Activated naive CD4-positive, alpha-beta T cell treated with anti-CD3 and anti-CD28 coated beads, Interleukin-2, amount 50 U/mL, for 72 hours (primary cell): Measurements from ENCODE around the gene EIF2S2. TPM values are rescaled to one million over a fixed set of nuclear protein-coding genes. Genes with fewer than 3 reads are reported as not detected.

Experiments used
- ATAC-seq, 2 donors: fragments of 150-1000 bp; cut with Tn5 transposase; 2 replicates each; pipeline ENCODE4 v1.10.0; 2021; ENCODE audit warnings: mild to moderate bottlenecking in 2 of 2, moderate library complexity in 2 of 2
- DNase-seq, 2 donors: peaks; one replicate each; pipeline ENCODE4 v3.0.0; 2021 to 2022; ENCODE audit warnings: low spot score in 2 of 2
- H3K27ac Mint-ChIP-seq, 2 donors: one replicate each; pipeline ENCODE4 v1.8.0; 2022; ENCODE audit warnings: mild to moderate bottlenecking in 2 of 2, mixed read lengths in 2 of 2
- H3K36me3 Mint-ChIP-seq, 2 donors: one replicate each; pipeline ENCODE4 v1.8.0; 2022; ENCODE audit warnings: mixed read lengths in 2 of 2
- H3K9me3 Mint-ChIP-seq, 2 donors: one replicate each; pipeline ENCODE4 v1.8.0; 2022; ENCODE audit warnings: mixed read lengths in 2 of 2
- total RNA-seq, 2 donors: library from RNA; stranded (reverse); gene quantifications; one replicate each; pipeline ENCODE4 v1.2.3, GENCODE V29; 2022

Gene EIF2S2
- total RNA-seq, 2 donors from 2014 or later: 116 to 125 TPM

DNA sequence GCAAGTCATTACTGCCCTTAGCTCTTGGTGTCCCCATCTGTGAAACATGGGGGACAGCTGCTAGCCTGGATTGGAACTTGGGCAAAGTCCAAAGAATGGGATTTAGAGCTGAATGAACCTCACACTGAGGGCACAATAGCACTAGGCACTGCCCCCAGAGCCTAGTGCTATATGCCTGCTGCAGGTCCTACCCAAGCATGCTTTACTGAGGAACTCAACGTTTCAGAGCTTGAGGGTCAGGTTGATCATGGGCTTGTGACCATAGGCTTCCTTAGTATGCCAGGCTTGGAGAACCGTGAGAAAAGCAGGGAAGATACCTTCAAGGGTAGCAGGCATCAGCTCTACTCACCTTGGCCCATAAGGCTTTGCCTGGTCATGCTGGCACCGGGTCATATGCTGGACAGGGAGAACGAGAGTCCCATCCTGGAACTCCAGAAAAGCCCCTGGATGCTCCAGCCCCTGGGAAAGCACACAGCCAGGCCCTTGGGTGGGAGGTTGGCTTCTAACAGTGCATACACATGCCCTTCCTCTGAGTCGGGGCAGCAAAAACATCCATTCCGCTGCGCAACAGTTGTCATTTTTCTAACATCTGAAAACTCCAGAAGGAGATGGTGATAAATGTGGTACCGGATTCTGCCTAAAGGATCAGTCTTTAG is 29.7 kb downstream of the EIF2S2 start:
- Mint-ChIP-seq H3K9me3 (no peaks in the 10 kb centered on the region), H3K36me3 (peaks cover 0 to 4% of the 10 kb centered on the region in 2 donors), H3K27ac (no peak overlapping the region)
- ATAC-seq (no peak), DNase-seq (no peak)

DNA sequence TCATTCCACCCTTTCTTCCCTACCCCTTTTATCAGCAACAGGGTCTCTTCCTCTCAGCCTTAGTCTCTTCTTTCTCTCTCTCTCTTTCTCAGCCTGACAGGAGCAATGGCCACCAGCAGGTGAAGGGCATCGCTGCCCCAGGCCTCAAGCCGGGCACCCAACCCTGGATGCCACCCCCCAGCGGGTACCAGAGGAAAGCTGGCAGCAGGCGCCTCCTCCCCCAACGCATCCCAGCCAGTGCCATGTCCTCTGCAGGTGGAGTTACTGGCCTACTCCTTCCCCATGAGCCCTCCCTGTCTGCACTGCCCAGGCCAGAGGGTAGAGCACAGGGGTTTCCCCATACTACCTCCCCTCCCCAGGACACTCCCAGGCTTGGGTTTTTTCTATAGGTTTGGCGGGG is 32.2 kb downstream of the EIF2S2 start:
- Mint-ChIP-seq H3K9me3 (no peaks in the 10 kb centered on the region), H3K27ac (peak overlapping the region; percentile 63 to 90)
- ATAC-seq: no peak

DNA sequence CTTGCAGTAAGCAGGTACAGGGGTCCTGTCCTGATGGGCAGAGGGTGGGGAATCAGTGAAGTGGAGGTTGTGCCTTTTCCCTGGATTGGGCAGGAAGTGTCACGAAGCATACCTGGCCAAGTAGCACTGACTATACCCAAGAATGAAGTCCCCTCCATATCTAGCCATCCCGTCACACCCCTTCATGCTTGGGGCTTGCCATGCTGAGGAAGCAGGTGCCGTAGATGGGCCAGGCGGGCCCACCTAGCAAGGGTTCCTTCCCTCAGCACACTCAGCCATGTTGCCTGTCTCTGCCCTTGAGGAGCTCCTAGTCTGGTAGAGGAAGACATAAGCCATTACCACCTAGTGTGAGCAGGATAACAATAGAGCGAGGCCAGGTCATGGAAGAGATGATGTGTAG is 33.5 kb downstream of the EIF2S2 start:
- DNase-seq (no peak), ATAC-seq (no peak)
- no peaks in the 10 kb centered on the region for H3K9me3 Mint-ChIP-seq
- H3K27ac Mint-ChIP-seq: peak overlapping the region; percentile 41 to 65
- peaks cover 0 to 4% of the 10 kb centered on the region in 2 donors for H3K36me3 Mint-ChIP-seq

More for the DNA sequence above, 32.2 kb downstream of the EIF2S2 start:
- DNase-seq: no peak
- H3K36me3 Mint-ChIP-seq: peaks cover 0 to 4% of the 10 kb centered on the region in 2 donors

DNA sequence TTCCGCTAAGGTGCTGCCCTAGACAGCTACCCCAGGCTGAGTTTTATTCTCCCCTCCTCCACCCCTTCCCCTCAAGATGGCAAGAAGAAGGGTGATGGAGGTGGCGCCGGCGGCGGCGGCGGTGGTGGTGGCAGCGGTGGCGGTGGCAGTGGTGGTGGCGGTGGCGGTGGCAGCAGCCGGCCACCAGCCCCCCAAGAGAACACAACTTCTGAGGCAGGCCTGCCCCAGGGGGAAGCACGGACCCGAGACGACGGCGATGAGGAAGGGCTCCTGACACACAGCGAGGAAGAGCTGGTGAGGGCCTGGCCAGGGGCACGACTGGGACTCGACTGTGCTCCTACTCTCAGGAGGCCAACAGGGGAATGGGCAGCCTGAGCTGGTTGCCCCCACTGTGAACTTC is 35.1 kb downstream of the EIF2S2 start:
- Mint-ChIP-seq H3K27ac (peak overlapping the region; percentile 55 to 62), H3K36me3 (peaks cover 0 to 4% of the 10 kb centered on the region in 2 donors), H3K9me3 (no peaks in the 10 kb centered on the region)
- DNase-seq (no peak), ATAC-seq (no peak)

DNA sequence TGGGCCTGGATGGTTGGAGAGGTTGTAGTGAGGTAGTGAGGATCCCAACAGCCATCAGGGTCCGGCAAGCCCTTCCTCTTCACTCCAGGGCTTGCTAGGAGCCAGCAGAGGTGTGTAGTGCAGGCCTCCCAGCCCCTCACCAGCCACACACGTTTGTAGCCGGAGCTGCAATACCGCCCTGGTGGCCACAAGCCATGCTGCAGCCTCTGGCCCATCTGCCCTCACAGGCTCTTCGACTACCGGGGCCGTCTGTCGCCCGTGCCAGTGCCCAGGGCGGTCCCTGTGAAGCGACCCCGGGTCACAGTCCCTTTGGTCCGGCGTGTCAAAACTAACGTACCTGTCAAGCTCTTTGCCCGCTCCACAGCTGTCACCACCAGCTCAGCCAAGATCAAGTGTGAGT is 36.4 kb downstream of the EIF2S2 start:
- peaks cover 0 to 3% of the 10 kb centered on the region in 2 donors for H3K36me3 Mint-ChIP-seq
- H3K9me3 Mint-ChIP-seq: no peaks in the 10 kb centered on the region
- ATAC-seq (no peak), DNase-seq (no peak)
- peak overlapping the region; percentile 55 to 75 for H3K27ac Mint-ChIP-seq

DNA sequence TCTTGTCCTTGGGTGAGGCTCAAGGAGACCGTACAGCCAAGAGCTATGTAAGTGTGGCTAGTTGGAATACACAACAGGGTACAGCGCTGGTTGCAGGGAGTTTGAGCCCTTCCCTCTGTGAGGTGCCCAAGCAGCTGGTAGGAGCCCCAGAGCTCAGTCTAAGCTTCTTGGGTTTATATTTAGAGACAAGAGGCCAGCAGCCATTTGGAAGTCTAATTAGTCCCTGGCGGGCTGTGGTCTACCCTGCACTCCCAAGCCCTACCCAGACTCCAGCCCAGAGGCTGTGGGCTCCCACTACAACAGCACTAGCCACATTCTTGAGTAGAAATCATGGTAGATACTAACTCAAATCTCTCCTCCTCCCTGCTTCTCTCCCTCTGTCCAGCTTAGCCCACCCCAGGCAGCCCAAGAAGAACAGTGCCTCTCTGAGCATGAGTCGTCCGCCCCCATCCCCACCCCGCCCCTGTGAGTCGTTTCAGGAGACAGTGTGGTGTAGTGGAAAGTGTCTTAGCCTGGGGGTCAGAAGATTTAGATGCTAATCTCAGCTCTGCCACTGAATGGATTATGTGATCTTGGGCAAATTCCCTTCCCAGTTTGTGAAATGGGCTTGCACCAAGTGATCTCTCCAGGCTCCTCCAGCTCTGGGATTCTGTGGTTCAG is 37.8 kb downstream of the EIF2S2 start:
- peak; percentile 69 to 81 for ATAC-seq
- peak in 1 of 2 donors; percentile 9 for DNase-seq
- H3K27ac Mint-ChIP-seq: peak overlapping the region; percentile 72 to 84
- H3K9me3 Mint-ChIP-seq: no peaks in the 10 kb centered on the region
- peaks cover 0 to 5% of the 10 kb centered on the region in 2 donors for H3K36me3 Mint-ChIP-seq

DNA sequence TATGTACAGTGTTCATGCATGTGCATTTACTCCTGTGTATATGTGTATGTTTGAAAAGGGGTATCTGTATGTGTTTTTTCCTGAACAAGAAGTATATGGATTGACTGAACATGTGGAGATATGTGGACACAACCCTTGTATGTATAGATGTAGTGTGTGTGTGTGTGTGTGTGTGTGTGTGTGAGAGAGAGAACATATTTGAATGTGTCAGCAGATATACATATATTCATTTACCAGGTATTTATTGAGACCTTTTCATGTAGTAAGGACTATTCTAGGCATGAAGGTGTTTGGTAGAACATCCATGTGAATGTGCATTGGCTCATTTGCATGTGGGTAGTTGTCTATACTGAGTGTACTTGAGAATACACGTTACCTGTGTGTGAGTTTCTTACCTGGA is 39.3 kb downstream of the EIF2S2 start:
- Mint-ChIP-seq H3K36me3 (peaks cover 0 to 5% of the 10 kb centered on the region in 2 donors), H3K27ac (peak overlapping the region in 1 of 2 donors; percentile 16), H3K9me3 (no peaks in the 10 kb centered on the region)
- no peak for ATAC-seq
- DNase-seq: no peak

GRCh38 chr20:34072076-34072475 is 40.0 kb downstream of the EIF2S2 start:
- no peaks in the 10 kb centered on the region for H3K9me3 Mint-ChIP-seq
- peak overlapping the region in 1 of 2 donors; percentile 30 for H3K27ac Mint-ChIP-seq
- ATAC-seq: no peak
- peaks cover 0 to 5% of the 10 kb centered on the region in 2 donors for H3K36me3 Mint-ChIP-seq
- DNase-seq: no peak

GRCh38 chr20:34070859-34071258 is 41.2 kb downstream of the EIF2S2 start:
- H3K27ac Mint-ChIP-seq: peak overlapping the region in 1 of 2 donors; percentile 8
- no peak for DNase-seq

GRCh38 chr20:34070079-34070439 is 42.0 kb downstream of the EIF2S2 start:
- DNase-seq: no peak
- ATAC-seq: no peak
- Mint-ChIP-seq H3K9me3 (no peaks in the 10 kb centered on the region), H3K36me3 (peaks cover 0 to 5% of the 10 kb centered on the region in 2 donors), H3K27ac (no peak overlapping the region)

More at GRCh38 chr20:34070859-34071258, 41.2 kb downstream of the EIF2S2 start:
- Mint-ChIP-seq H3K36me3 (peaks cover 0 to 5% of the 10 kb centered on the region in 2 donors), H3K9me3 (no peaks in the 10 kb centered on the region)
- ATAC-seq: no peak

DNA sequence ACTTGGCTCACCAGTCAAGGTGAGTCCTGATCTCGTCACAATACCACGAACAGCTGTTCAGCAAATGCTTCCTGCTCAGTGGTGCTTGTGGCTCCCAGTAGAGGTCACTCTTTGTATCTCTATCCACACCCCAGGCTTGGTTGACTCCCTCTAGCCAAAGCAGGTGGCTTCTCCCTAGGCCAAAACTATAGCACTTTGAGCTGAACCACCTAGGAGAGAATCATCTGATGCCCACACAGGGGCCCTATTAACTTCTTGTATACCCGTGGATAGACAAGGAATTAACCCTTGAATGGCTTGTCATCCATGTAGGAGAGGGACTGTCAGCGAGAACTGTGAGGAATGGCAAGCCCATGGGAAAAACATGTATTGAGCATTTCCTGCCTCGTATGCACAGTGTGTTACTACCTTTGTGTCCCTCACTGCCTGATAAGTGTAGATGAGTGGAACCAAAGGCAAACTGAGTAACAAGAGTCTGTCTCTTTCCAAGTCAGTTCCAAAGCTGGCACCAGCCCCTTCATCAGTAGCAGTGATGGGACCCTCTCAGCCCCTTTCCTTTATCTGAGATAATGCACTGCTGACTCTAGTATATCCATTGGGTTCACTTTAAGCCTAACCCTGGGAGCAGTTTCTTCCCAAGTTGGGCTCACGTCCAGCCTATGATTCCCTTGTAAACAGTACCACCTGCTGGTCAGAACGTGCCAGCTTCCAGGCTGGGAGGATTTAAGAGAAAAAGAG is 42.5 kb downstream of the EIF2S2 start:
- Mint-ChIP-seq H3K36me3 (peaks cover 0 to 5% of the 10 kb centered on the region in 2 donors), H3K27ac (peak overlapping the region in 1 of 2 donors; percentile 82), H3K9me3 (no peaks in the 10 kb centered on the region)
- ATAC-seq (peak; percentile 72 to 87), DNase-seq (peak in 1 of 2 donors; percentile 49)

GRCh38 chr20:34068001-34068400 is 44.0 kb downstream of the EIF2S2 start:
- no peak for DNase-seq
- peak overlapping the region in 1 of 2 donors; percentile 82 for H3K27ac Mint-ChIP-seq

GRCh38 chr20:34066476-34067090 is 45.5 kb downstream of the EIF2S2 start:
- ATAC-seq (no peak), DNase-seq (no peak)
- peaks cover 0 to 5% of the 10 kb centered on the region in 2 donors for H3K36me3 Mint-ChIP-seq
- no peaks in the 10 kb centered on the region for H3K9me3 Mint-ChIP-seq
- H3K27ac Mint-ChIP-seq: peak overlapping the region in 1 of 2 donors; percentile 82

More at GRCh38 chr20:34068001-34068400, 44.0 kb downstream of the EIF2S2 start:
- peaks cover 0 to 5% of the 10 kb centered on the region in 2 donors for H3K36me3 Mint-ChIP-seq
- no peak for ATAC-seq
- H3K9me3 Mint-ChIP-seq: no peaks in the 10 kb centered on the region

DNA sequence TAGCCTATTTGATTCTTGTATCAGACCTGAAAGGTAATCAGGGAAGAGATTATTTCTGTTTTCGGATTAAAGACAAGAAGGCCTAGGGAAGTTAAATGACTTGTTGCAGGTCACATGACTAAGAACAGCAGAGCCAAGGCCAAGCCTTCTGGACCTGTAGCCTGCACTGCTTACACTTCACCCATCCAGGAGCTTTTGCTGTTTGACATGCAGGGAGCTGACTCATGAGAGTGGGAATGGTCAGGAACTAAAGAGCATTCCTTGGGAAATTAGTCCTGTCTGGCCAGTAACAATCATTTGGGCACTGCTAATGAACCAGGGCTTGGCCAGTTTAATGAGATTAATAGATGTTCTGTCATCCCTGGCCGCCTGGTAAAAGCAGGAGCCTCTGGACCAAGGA is 46.8 kb downstream of the EIF2S2 start:
- Mint-ChIP-seq H3K9me3 (no peaks in the 10 kb centered on the region), H3K36me3 (no peaks in the 10 kb centered on the region), H3K27ac (peak overlapping the region; percentile 5 to 82)
- DNase-seq: no peak
- no peak for ATAC-seq

DNA sequence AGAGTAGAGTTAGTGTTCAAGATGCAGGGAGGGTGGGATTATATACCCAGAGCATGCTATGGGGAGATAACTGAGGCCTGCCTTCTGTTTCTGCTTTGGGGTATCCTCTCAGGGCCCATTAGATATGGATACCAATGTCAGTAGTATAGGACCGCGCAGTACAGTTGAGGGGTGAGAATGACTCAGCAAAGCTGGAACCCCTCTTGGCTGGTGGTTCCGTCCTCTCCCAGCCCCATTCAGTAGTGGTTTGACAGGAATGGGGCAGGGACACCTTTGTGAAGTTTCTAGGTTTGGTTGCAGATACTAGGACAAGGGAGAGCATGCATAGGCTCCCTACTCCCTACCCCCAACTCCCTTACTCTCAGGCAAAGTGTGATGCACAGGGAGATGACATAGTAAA is 47.8 kb downstream of the EIF2S2 start:
- H3K36me3 Mint-ChIP-seq: no peaks in the 10 kb centered on the region
- ATAC-seq (no peak), DNase-seq (no peak)
- peak overlapping the region; percentile 22 to 89 for H3K27ac Mint-ChIP-seq
- no peaks in the 10 kb centered on the region for H3K9me3 Mint-ChIP-seq

DNA sequence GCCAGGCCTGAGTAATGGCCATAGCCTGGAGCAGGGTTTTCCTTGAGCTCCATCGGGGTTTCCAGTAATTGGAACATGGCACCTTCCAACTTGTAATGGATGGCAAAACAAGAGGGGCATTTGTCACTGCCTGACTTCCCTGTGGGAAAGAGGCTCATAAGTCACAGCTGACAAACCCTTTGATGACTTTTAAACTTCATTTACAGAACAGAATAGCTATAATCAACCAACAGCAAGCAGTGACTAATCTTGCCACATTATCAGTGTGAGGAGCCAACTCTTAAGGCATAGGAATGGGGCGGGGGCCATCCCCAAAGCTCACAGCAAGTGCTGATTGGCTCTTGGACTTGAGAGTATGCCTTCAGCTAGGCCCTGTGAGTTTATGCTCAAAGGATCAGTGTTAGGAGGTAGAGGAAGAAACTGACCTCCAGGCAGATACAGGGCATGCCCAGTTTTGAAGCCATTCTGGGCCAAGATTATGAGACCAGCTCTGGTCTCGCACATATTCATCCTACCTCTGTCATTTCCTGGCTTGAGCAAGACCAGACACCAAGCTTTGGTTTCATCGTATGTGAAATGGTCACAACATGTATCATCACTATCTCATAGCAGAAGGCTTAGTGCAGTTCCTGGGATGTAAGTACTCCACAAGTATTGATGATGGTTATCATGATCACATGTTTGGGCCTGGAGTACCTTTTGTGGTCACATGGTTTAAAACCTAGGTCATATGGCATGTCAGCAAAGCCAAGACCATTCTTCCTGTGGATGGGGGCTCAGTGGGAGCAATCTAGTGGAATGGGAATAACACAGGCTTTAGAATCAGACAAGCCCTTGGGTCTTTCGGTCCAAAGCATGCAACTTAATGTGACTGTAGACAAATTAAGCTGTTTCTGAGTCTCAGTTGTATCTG is 49.2 kb downstream of the EIF2S2 start:
- ATAC-seq (peak in 1 of 2 donors; percentile 76), DNase-seq (no peak)
- H3K9me3 Mint-ChIP-seq: no peaks in the 10 kb centered on the region

More for the DNA sequence above, 49.2 kb downstream of the EIF2S2 start:
- Mint-ChIP-seq H3K36me3 (no peaks in the 10 kb centered on the region), H3K27ac (peak overlapping the region; percentile 50 to 89)
